ENCODE data around the gene KCTD13. TPM values are rescaled to one million over a fixed set of nuclear protein-coding genes. Genes with fewer than 3 reads are reported as not detected.
A peak's percentile ranks its signal among the peaks of the same experiment; 100 is the strongest.

KCTD13 gene
- total RNA-seq, 1 experiment from 2014 or later = 40.7 TPM

- Histone ChIP-seq H3K9me3 (ENCODE audit: control insufficient read depth in 1 of 2, insufficient read depth in 1 of 2, low read depth in 1 of 2, low read length in 2 of 2) (no peaks in the 10 kb centered on the region), H3K4me2 (ENCODE audit: low read length) (peak overlapping the region; percentile 91), H3K36me3 (ENCODE audit: control insufficient read depth in 1 of 2, insufficient read depth in 2 of 2, low read length in 2 of 2) (no peaks in the 10 kb centered on the region), H3K9ac (ENCODE audit: low read length) (peak overlapping the region; percentile 61), H3K27me3 (ENCODE audit: insufficient read depth, low read length) (no peaks in the 10 kb centered on the region), H3K27ac (ENCODE audit: low read depth, low read length) (peak overlapping the region; percentile 93), H4K20me1 (ENCODE audit: insufficient read depth) (no peaks in the 10 kb centered on the region), H3K79me2 (ENCODE audit: insufficient read depth, low read length) (no peaks in the 10 kb centered on the region), H3K9me2 (ENCODE audit: insufficient read depth) (no peaks in the 10 kb centered on the region), H3K4me1 (ENCODE audit: control insufficient read depth in 1 of 2, insufficient read depth in 2 of 2, low read length in 2 of 2) (peaks cover 31 to 41% of the 10 kb centered on the region in 2 experiments), H2AFZ (ENCODE audit: low read depth, low read length, poor library complexity, severe bottlenecking) (peak overlapping the region; percentile 1), H3K4me3 (replicated peaks in 1 of 2; ENCODE audit: low read depth in 1 of 2, low read length in 2 of 2) (peak overlapping the region; percentile 21 to 41)
- intact Hi-C loops (cut with micrococcal nuclease) = loop anchor here (1.0 kb wide), 1 partner anchor 29 kb away; the partner anchor contains the start of gene TAOK2
- ChIA-PET POLR2A (interaction anchor here (1.2 to 3.0 kb wide), 7 partner anchors 17 to 71 kb away, joined by 3 to 22 read pairs (median 6); partner anchors contain the start of genes ASPHD1, KCTD13, SEZ6L2 and TAOK2), RAD21 (ENCODE audit: low non-redundant PET in 1 of 2, low total read pairs in 2 of 2, uncharacterized antibody in 2 of 2, unreplicated experiment in 2 of 2) (interaction anchor here (0.6 to 1.2 kb wide), 3 partner anchors 18 to 29 kb away, joined by 3 to 4 read pairs (median 3); partner anchors contain the start of genes TAOK2 (in 2 of the 2) and KCTD13 (in 1 of the 2)), CTCF (interaction anchor here (0.9 to 1.7 kb wide), 9 partner anchors 10 to 243 kb away, joined by 3 to 7 read pairs (median 3); partner anchors contain the start of genes PAGR1 and TMEM219)
- TSS peak; percentile 81 for BruUV-seq (replicated peaks)
- ATAC-seq (peak; percentile 96), DNase-seq (ENCODE audit: low read depth, low spot score) (peak; percentile 98)
- no peak; the same call in 1 of the 2 replicates for TF ChIP-seq MAX (IDR thresholded peaks at IDR 0.05)
- TF ChIP-seq YY1 (IDR thresholded peaks at IDR 0.05; ENCODE audit: extremely low read depth, insufficient replicate concordance, low read depth, low read length) = peak; percentile 22
- TF ChIP-seq ZFX (IDR thresholded peaks at IDR 0.05) = no peak
- TF ChIP-seq RAD21 (IDR thresholded peaks at IDR 0.05; ENCODE audit: low read depth) = peak; percentile 55
- TF ChIP-seq CBX3 (IDR thresholded peaks at IDR 0.05; ENCODE audit: low read depth) = peak; percentile 79; the same call in 1 of the 2 replicates
- TF ChIP-seq EZH2phosphoT487 (IDR thresholded peaks at IDR 0.05; ENCODE audit: borderline replicate concordance) = no peak
- peak; percentile 18 for TF ChIP-seq TCF7L2 (IDR thresholded peaks at IDR 0.05; ENCODE audit: borderline replicate concordance, extremely low read depth, insufficient read depth, insufficient read length)
- TF ChIP-seq ELF1 (IDR thresholded peaks at IDR 0.05; ENCODE audit: borderline replicate concordance, low read depth) = no peak
- TF ChIP-seq ZNF274 (IDR thresholded peaks at IDR 0.05; ENCODE audit: low read depth, low read length) = no peak
- TF ChIP-seq JUND (IDR thresholded peaks at IDR 0.05) = peak; percentile 78
- TF ChIP-seq, protein P1, sequence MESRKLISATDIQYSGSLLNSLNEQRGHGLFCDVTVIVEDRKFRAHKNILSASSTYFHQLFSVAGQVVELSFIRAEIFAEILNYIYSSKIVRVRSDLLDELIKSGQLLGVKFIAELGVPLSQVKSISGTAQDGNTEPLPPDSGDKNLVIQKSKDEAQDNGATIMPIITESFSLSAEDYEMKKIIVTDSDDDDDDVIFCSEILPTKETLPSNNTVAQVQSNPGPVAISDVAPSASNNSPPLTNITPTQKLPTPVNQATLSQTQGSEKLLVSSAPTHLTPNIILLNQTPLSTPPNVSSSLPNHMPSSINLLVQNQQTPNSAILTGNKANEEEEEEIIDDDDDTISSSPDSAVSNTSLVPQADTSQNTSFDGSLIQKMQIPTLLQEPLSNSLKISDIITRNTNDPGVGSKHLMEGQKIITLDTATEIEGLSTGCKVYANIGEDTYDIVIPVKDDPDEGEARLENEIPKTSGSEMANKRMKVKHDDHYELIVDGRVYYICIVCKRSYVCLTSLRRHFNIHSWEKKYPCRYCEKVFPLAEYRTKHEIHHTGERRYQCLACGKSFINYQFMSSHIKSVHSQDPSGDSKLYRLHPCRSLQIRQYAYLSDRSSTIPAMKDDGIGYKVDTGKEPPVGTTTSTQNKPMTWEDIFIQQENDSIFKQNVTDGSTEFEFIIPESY (IDR thresholded peaks at IDR 0.05; ENCODE audit: extremely low read depth, insufficient replicate concordance, low read length) = peak; percentile 31
- peak; percentile 38; the same call in 1 of the 2 replicates for TF ChIP-seq CEBPB (IDR thresholded peaks at IDR 0.05; ENCODE audit: low read depth)
- TF ChIP-seq SP1 (IDR thresholded peaks at IDR 0.05; ENCODE audit: low read depth) = peak; percentile 95
- TF ChIP-seq CTCF (IDR thresholded peaks at IDR 0.05 in 2 of 3, conservative IDR thresholded peaks at IDR 0.05 in 1 of 3; ENCODE audit: borderline replicate concordance in 1 of 3, insufficient read depth in 1 of 3, low read depth in 2 of 3, low read length in 2 of 3) = peak; percentile 40 to 66 (median 42); a peak in 5 of 6 replicates
- TF ChIP-seq FOSL1 (IDR thresholded peaks at IDR 0.05; ENCODE audit: low read depth) = peak; percentile 67
- peak; percentile 94 for TF ChIP-seq EGR1 (IDR thresholded peaks at IDR 0.05; ENCODE audit: low read depth)
- TF ChIP-seq, protein P2, sequence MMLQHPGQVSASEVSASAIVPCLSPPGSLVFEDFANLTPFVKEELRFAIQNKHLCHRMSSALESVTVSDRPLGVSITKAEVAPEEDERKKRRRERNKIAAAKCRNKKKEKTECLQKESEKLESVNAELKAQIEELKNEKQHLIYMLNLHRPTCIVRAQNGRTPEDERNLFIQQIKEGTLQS (IDR thresholded peaks at IDR 0.05) = no peak
These were observed 18.1 kb upstream of the KCTD13 start for GRCh38 chr16:29943846-29944799.

All from HCT116 (cell line).